NCI-H1436 (cell line): ENCODE measurements around the gene FAM53B.

Source experiments
- DNase-seq: peaks from one replicate; lab custom pipeline; 2025; lab: John Stamatoyannopoulos, UW

FAM53B gene

GRCh38 chr10:124646483-124647352, 97.5 kb downstream of the FAM53B start:
- no peak for DNase-seq

- no peak for DNase-seq
Observed at GRCh38 chr10:124645467-124646095, 98.6 kb downstream of the FAM53B start.

DNA sequence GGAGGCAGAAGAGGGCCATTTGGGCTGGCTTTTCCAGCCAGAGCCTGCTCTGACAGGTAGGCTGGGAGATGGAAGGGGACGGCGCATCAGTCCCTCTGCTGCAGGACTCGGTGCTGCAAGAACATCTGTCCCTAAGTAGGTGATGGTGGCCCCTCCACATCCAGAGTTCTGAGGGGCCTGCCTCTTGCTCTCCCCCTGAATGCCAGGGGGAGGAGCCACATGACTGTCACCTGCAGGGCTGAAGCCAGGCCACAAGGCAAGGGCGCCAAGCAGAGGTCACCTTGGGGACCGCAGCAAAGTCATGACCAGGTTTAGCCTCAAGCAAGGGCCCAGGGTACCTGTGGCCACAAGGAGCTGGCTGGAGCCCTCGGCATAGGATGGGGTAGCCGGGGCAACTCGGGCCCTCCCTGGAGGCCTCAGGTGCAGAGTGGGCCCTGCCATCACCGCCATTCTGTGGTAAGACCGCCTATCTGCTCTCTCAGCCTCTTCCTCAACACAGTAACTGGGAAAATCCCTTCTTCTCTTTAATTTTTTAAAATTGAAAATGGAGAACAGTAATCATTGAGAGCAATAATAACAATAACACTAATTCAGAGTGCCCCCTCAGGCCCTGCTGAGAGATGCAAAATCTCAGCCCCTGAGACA, 99.3 kb downstream of the FAM53B start:
- DNase-seq, result no peak

DNA sequence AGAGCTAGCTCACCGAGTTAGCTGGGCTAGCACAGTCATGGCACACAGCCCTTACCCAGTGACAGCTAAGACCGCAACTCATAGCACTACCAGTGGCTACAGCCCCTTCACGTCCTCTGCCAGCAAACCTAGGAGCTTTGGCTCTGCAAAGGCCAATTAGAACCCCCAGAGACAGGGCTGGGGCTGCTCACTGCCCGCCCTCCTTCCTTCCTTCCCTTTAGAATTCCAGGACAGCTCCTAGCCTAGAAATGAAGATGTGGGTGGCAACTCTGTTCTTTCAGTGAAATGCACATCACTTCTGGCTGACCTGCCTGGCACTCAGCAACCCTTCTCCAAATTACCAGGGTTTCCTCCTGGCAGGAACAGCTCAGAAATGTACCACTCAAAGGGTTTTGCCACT, 99.9 kb downstream of the FAM53B start:
- no peak for DNase-seq

DNA sequence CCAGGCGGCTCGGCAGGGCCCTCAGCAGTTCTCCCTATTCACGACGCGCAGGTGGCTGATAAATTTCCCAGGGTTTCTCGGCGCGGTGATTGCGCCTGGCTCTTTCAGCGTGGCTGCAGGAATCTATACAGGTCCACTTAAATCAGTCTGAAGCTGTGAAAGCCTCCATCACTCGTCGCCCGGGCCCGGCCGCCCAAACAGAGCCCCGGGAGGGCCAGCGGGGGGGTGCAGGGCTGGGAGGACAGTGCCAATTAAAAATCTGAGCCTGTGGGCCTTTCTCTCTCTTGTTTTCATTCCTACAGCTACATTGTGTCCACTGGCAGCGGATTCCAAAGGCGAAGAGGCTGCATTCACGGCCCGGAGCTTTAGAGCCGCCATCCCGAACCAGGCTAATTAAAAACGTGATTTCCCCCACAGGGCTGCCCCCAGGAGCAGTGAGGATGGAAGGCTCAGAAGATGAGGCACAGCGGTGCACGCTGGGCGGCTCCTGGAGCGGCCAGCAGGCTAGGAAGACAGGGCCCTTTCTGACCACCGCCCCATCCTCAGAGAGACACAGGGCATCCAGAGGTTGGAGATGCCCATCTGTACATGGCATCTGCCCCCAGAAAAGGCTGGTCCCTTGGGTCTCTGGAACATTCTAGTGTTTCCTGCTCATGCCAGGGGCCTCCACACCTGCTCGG, 100.7 kb downstream of the FAM53B start:
- no peak for DNase-seq

- no peak for DNase-seq
Observed at GRCh38 chr10:124642088-124642710, 102.0 kb downstream of the FAM53B start.

- no peak for DNase-seq
Observed at GRCh38 chr10:124641282-124642087, 102.7 kb downstream of the FAM53B start.

GRCh38 chr10:124640538-124641231, 103.5 kb downstream of the FAM53B start:
- no peak for DNase-seq

GRCh38 chr10:124640056-124640455, 104.1 kb downstream of the FAM53B start:
- DNase-seq, result no peak

DNA sequence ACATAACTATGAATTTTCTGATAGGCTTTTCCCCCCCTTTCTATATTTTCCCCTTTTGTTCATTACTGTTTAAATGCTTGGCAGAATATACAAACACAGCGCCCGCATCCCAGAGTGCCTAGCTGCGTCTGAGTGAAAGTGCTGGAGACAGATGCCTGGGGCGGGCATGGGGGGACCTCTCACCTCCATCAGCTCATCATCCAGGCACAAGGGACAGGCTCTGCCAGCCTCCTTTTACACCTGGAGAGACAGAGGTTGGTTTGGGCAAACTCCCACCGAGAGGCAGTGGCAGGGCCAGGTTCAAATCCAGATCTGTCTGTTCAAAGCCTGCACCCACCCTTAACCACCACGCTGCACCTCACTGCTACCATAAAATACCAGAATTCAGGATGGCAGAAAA, 104.5 kb downstream of the FAM53B start:
- no peak for DNase-seq

DNA sequence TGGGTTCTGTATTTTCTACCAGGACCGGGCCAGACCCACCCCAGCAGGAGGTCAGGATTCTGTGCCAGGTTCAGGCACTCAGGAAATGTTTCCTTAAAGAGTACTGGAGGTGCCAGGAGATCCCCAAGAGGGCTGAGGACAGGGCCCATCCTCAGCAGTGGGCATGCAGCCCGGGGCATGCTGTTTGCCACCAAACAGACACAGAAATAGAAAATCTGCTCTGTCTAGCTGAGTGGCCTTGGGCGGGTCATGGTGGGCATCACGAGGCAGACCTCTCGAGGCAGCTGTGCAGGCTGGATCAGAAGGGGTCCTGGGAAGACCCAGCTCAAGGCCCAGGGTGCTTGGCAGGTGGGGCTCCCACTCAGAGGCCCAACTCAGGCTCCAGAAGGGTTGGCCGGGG, 105.0 kb downstream of the FAM53B start:
- no peak for DNase-seq

DNA sequence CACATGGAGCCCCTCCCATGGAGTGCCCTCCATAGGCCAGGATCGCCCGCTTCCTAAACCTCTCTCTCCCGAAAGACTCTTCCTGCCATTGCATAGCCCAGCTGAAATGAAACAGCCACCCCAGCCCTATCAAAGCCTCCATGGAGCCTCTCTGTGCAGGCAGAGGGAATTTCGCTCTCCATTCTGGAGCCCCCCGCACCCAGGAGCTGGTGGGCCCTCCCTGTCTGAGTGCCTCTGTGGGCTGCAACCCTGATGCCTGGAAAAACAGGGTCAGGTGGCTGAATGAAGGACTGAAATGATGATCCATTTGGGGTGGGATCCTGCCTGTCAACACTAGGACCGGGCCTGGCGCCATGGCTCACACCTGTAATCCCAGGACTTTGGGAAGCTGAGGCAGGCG, 106.4 kb downstream of the FAM53B start:
- no peak for DNase-seq

DNA sequence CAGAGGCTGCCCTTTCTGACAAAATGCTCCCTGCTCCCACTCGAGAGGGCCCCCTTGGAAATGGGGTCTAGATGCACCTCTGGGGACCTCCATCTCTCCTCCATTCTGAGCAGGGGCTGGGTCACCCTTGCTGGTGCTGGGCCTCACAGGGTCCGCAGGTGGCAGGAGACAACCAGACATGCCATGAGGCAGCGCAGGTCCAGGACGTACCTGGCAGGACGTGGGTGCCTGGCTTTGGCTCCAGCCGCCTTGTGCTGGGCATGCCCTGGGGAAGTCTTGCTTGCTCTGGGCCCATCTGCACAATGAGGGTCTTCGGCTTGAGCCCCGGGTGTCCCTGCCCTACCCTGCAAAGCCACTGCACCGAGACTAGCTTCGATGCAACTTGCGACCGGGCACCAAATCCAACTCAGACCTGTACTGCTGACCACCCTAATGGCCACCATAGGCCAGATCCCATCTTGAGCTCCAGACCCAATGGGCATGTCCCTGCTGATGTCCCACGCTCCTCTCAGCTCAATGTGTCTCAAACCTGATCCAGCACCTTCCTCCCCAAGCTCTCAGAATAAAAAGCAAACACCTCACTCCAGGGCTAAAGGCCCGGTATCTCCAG, 107.0 kb downstream of the FAM53B start:
- no peak for DNase-seq

DNA sequence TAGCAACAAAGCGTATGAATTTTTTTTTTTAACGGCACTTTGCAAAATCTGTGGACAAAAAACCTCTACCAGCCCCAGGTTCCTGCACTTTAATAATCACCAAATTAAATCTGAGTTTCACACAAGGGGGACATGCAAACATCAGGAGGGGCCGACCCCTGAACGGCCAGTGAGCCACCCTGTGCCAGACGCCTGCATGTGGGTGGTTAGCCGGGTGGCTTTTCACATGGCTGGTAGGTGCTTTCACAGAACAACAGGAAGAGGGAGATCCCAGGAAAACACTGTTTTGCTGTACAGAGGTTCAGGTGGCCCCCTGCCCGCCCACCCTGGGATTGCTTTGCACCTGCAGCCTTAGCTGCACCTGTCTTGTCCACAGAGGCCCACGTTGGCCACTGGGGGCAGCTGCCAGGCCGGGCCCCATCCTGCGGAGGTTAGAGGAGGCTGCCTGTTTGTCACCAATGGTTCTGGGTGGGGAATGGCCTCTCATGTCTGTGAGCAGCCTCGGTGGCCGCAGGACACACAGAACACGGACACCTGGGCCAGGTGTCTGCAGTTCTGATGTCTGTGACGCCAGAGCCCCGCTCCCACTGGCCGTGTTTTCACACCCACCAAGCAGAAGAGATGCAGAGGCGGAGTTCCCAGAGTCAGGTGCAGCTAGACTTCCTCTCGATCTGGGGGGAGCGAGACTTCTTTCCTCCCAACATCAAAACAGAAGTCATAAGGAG, 107.7 kb downstream of the FAM53B start:
- DNase-seq, result no peak

GRCh38 chr10:124632566-124632965, 111.6 kb downstream of the FAM53B start:
- DNase-seq, result no peak

DNA sequence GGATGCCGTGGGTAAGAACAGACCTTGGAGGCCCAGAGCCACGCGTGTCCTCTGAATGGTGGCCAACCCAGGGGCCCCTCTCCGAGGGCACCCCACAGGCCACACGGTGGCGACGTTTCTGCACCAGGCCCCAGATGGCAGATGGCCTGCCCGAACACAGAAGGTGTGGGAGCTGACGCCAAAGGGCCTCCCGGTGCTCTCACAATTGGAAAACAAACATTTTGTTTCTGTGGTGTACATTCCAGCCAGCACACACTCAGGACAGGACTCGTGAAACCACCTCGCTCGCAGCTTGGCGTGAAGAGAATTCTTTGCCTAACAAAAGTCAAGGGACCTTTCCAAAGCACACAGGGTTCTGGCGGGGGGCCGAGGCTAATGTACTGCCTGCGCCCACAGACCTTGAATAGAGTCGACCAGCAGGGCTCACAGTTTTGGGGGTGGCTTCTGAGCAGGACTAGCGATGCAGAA, 112.1 kb downstream of the FAM53B start:
- no peak for DNase-seq

- no peak for DNase-seq
Observed at GRCh38 chr10:124630551-124630950, 113.6 kb downstream of the FAM53B start.

DNA sequence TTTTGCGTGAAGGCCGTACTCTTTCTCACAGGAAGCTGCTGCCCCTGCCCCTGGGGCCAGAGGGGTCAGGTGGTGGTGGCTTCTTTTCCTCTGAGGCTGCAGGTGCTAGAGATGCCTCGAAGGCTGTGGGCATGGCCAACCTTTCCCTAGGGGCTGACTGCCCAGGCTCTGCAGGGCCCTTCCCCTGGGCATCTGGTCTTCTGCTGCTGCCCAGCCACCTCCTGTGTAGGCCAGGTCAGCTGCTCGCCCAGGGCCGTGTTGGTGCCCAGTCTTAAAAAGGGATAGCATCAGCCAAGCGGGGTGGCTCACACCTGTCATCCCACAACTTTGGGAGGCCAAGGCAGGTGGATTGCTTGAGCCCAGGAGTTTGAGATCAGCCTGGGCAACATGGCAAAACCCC, 114.3 kb downstream of the FAM53B start:
- no peak for DNase-seq

GRCh38 chr10:124629415-124629814, 114.8 kb downstream of the FAM53B start:
- DNase-seq, result no peak
